ENCODE data around the gene SULT1B1.

The SULT1B1 gene

GRCh38 chr4:69684804-69685203, 75.6 kb downstream of the SULT1B1 start:
- FAIRE-seq (no peak), DNase-seq (ENCODE audit: insufficient read length) (no peak)
- TF ChIP-seq POLR2A (IDR thresholded peaks at IDR 0.05; ENCODE audit: low read depth, low read length) (no peak), POLR2AphosphoS5 (IDR thresholded peaks at IDR 0.05; ENCODE audit: low read depth, low read length) (no peak), TAF1 (IDR thresholded peaks at IDR 0.05; ENCODE audit: borderline replicate concordance, low read depth, low read length) (no peak)

Data from GM12892 (cell line).